Fibroblast of the aortic adventitia (primary cell): ENCODE measurements around the gene LIPC. TPM values are rescaled to one million over a fixed set of nuclear protein-coding genes. Genes with fewer than 3 reads are reported as not detected.

Experiments
- DNase-seq: peaks from one replicate; pipeline ENCODE4 v3.0.0-alpha.2; 2010; ENCODE audit warnings: low read depth
- H3K4me3 ChIP-seq: 2 replicates; pipeline ENCODE4 v1.5.1; 2011; ENCODE audit warnings: low read depth, mild to moderate bottlenecking, control low read depth, low read length, moderate library complexity
- CTCF ChIP-seq: IDR thresholded peaks from 2 replicates; pipeline ENCODE4 v1.5.1; 2011; ENCODE audit warnings: mild to moderate bottlenecking, low read length, control low read depth, inconsistent platforms; ENCODE audit not compliant: insufficient read depth
- total RNA-seq: library from RNA; depleted of rRNA; stranded (reverse); fragments of >200 nt; gene quantifications from 2 replicates; pipeline ENCODE4 v1.2.3, GENCODE V29; 2012; ENCODE audit warnings: low replicate concordance

Gene LIPC
- total RNA-seq, 1 donor = 0.90 TPM

DNA sequence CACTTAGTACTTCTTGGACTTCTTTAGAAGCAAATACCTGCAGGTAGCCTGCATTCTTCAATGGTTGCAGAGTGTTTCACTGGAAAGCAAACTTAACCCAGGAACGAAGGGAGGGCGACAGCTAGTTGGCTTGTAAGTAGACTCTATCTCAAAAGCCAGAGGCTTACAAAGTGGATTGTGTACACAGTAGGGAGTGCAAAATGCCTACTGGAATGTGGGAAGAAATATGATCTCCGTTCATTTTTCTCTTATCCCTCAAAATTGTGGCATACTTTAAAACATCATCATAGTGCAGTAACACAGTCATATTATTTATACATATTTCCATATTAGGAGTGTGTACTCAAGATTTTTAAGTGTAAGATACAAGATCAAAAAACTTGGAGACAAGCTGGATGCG is 155.7 kb downstream of the LIPC start:
- no peak for DNase-seq
- no peak overlapping the region for H3K4me3 ChIP-seq

GRCh38 chr15:58588096-58588495 is 156.3 kb downstream of the LIPC start:
- no peak overlapping the region for H3K4me3 ChIP-seq
- TF ChIP-seq CTCF = no peak
- no peak for DNase-seq

More for the DNA sequence above, 155.7 kb downstream of the LIPC start:
- TF ChIP-seq CTCF = no peak

- no peak for DNase-seq
- no peak for TF ChIP-seq CTCF
- H3K4me3 ChIP-seq = no peak overlapping the region
Measured at GRCh38 chr15:58589047-58589446, 157.3 kb downstream of the LIPC start.

- no peak overlapping the region for H3K4me3 ChIP-seq
- peak; percentile 23 for DNase-seq
- TF ChIP-seq CTCF = no peak
Measured at GRCh38 chr15:58590236-58590635, 158.4 kb downstream of the LIPC start.

- no peak for TF ChIP-seq CTCF
- no peak overlapping the region for H3K4me3 ChIP-seq
- no peak for DNase-seq
Measured at GRCh38 chr15:58590926-58591325, 159.1 kb downstream of the LIPC start.

- no peak for TF ChIP-seq CTCF
- DNase-seq = no peak
- no peak overlapping the region for H3K4me3 ChIP-seq
Measured at GRCh38 chr15:58593870-58594269, 162.1 kb downstream of the LIPC start.

GRCh38 chr15:58594898-58595297 is 163.1 kb downstream of the LIPC start:
- no peak for TF ChIP-seq CTCF
- H3K4me3 ChIP-seq = no peak overlapping the region
- no peak for DNase-seq
